Chondrocyte (in vitro differentiated cells): ENCODE data around the gene SLIT3. TPM values are rescaled to one million over a fixed set of nuclear protein-coding genes. Genes with fewer than 3 reads are reported as not detected.

ENCODE experiments used
- DNase-seq: peaks from one replicate; pipeline ENCODE4 v3.0.0; 2021; ENCODE audit warnings: mixed read lengths, low spot score
- H3K27ac Mint-ChIP-seq: one replicate; pipeline ENCODE4 v1.8.0; 2021; ENCODE audit warnings: mild to moderate bottlenecking, moderate library complexity, mixed read lengths; ENCODE audit not compliant: unreplicated experiment
- H3K27me3 Mint-ChIP-seq: 2 replicates; pipeline ENCODE4 v1.8.0; 2021; ENCODE audit warnings: low read depth, mixed read lengths
- H3K36me3 Mint-ChIP-seq: 2 replicates; pipeline ENCODE4 v1.8.0; 2021; ENCODE audit warnings: low read depth, mixed read lengths
- H3K4me1 Mint-ChIP-seq: 2 replicates; pipeline ENCODE4 v1.8.0; 2021; ENCODE audit warnings: low read depth, mild to moderate bottlenecking, mixed read lengths
- H3K4me3 Mint-ChIP-seq: one replicate; pipeline ENCODE4 v1.8.0; 2021; ENCODE audit warnings: mild to moderate bottlenecking, moderate library complexity, mixed read lengths; ENCODE audit not compliant: unreplicated experiment
- H3K9me3 Mint-ChIP-seq: 2 replicates; pipeline ENCODE4 v1.8.0; 2021; ENCODE audit warnings: low read depth, mixed read lengths
- CTCF ChIP-seq: fragments of 200-600 bp; sonication (generic); IDR thresholded peaks from 2 replicates; pipeline ENCODE4 v1.5.0; 2021; ENCODE audit warnings: antibody characterized with exemption, mild to moderate bottlenecking, moderate library complexity
- total RNA-seq: library from RNA; stranded (reverse); gene quantifications from 3 replicates; pipeline ENCODE4 v1.2.1, GENCODE V29; 2021

SLIT3 gene
- total RNA-seq, 1 donor from 2014 or later = 116 TPM

- TF ChIP-seq CTCF = no peak
- Mint-ChIP-seq H3K27me3 (no peaks in the 10 kb centered on the region), H3K36me3 (peaks cover 11% of the 10 kb centered on the region), H3K4me3 (no peak overlapping the region), H3K9me3 (no peaks in the 10 kb centered on the region), H3K27ac (no peak overlapping the region), H3K4me1 (peaks cover 3% of the 10 kb centered on the region)
- no peak for DNase-seq
Observed at GRCh38 chr5:168836603-168837231, 464.2 kb downstream of the SLIT3 start.

GRCh38 chr5:168833936-168834335 lies 467.0 kb downstream of the SLIT3 start:
- peaks cover 9% of the 10 kb centered on the region for H3K36me3 Mint-ChIP-seq
- no peak for TF ChIP-seq CTCF
- H3K4me3 Mint-ChIP-seq = no peak overlapping the region
- no peaks in the 10 kb centered on the region for H3K9me3 Mint-ChIP-seq
- H3K27me3 Mint-ChIP-seq = no peaks in the 10 kb centered on the region
- DNase-seq = no peak
- peaks cover 3% of the 10 kb centered on the region for H3K4me1 Mint-ChIP-seq
- no peak overlapping the region for H3K27ac Mint-ChIP-seq

- DNase-seq = no peak
- no peak overlapping the region for H3K27ac Mint-ChIP-seq
- peaks cover 3% of the 10 kb centered on the region for H3K4me1 Mint-ChIP-seq
- H3K27me3 Mint-ChIP-seq = no peaks in the 10 kb centered on the region
- peaks cover 6% of the 10 kb centered on the region for H3K36me3 Mint-ChIP-seq
- H3K9me3 Mint-ChIP-seq = no peaks in the 10 kb centered on the region
- no peak overlapping the region for H3K4me3 Mint-ChIP-seq
- no peak for TF ChIP-seq CTCF
Observed at GRCh38 chr5:168833383-168833782, 467.6 kb downstream of the SLIT3 start.

- no peaks in the 10 kb centered on the region for H3K9me3 Mint-ChIP-seq
- no peak for TF ChIP-seq CTCF
- H3K4me3 Mint-ChIP-seq = no peak overlapping the region
- H3K27ac Mint-ChIP-seq = no peak overlapping the region
- DNase-seq = no peak
- no peaks in the 10 kb centered on the region for H3K27me3 Mint-ChIP-seq
- peaks cover 3% of the 10 kb centered on the region for H3K4me1 Mint-ChIP-seq
- H3K36me3 Mint-ChIP-seq = peaks cover 6% of the 10 kb centered on the region
Observed at GRCh38 chr5:168832308-168832707, 468.6 kb downstream of the SLIT3 start.

GRCh38 chr5:168831383-168831782 lies 469.6 kb downstream of the SLIT3 start:
- H3K27me3 Mint-ChIP-seq = no peaks in the 10 kb centered on the region
- H3K4me1 Mint-ChIP-seq = peaks cover 1% of the 10 kb centered on the region
- H3K4me3 Mint-ChIP-seq = no peak overlapping the region
- DNase-seq = no peak
- no peaks in the 10 kb centered on the region for H3K9me3 Mint-ChIP-seq
- no peak overlapping the region for H3K27ac Mint-ChIP-seq
- TF ChIP-seq CTCF = no peak
- peaks cover 6% of the 10 kb centered on the region for H3K36me3 Mint-ChIP-seq
